ENCODE data around the gene GSG1L.

Gene GSG1L

GRCh38 chr16:27760789-27761176 is 302.7 kb downstream of the GSG1L start:
- no peak for TF ChIP-seq CTCF (IDR thresholded peaks at IDR 0.05; ENCODE audit: low read depth, low read length)
- no peak for DNase-seq (ENCODE audit: extremely low read depth, low read depth)

- no peak for DNase-seq (ENCODE audit: extremely low read depth, low read depth)
- no peak for TF ChIP-seq CTCF (IDR thresholded peaks at IDR 0.05; ENCODE audit: low read depth, low read length)
These were observed 303.3 kb downstream of the GSG1L start for GRCh38 chr16:27759967-27760788.

GRCh38 chr16:27759301-27759871 is 304.1 kb downstream of the GSG1L start:
- no peak for DNase-seq (ENCODE audit: extremely low read depth, low read depth)

GRCh38 chr16:27758544-27758943 is 305.0 kb downstream of the GSG1L start:
- TF ChIP-seq CTCF (IDR thresholded peaks at IDR 0.05; ENCODE audit: low read depth, low read length), result no peak
- no peak for DNase-seq (ENCODE audit: extremely low read depth, low read depth)

More at GRCh38 chr16:27759301-27759871, 304.1 kb downstream of the GSG1L start:
- no peak for TF ChIP-seq CTCF (IDR thresholded peaks at IDR 0.05; ENCODE audit: low read depth, low read length)

- TF ChIP-seq CTCF (IDR thresholded peaks at IDR 0.05; ENCODE audit: low read depth, low read length), result no peak
- DNase-seq (ENCODE audit: extremely low read depth, low read depth), result no peak
These were observed 307.1 kb downstream of the GSG1L start for GRCh38 chr16:27756206-27756970.

- DNase-seq (ENCODE audit: extremely low read depth, low read depth), result no peak
- TF ChIP-seq CTCF (IDR thresholded peaks at IDR 0.05; ENCODE audit: low read depth, low read length), result no peak; the same call in 1 of the 2 replicates
These were observed 308.5 kb downstream of the GSG1L start for GRCh38 chr16:27754788-27755690.

All from AG09319 (cell line).